ENCODE data around the gene INTS2.

- TF ChIP-seq CTCF (optimal IDR thresholded peaks at IDR 0.05 in 1 of 3, IDR thresholded peaks at IDR 0.05 in 1 of 3, conservative IDR thresholded peaks at IDR 0.05 in 1 of 3; ENCODE audit: extremely low read depth in 1 of 3, insufficient read depth in 2 of 3, low read length in 3 of 3) (no peak), EZH2 (IDR thresholded peaks at IDR 0.05; ENCODE audit: low read length) (no peak)
Observed at GRCh38 chr17:61831099-61831498, 96.7 kb downstream of the INTS2 start.
